CD4-positive, alpha-beta T cell (primary cell): Measurements from ENCODE around the gene LMBR1. TPM values are rescaled to one million over a fixed set of nuclear protein-coding genes. Genes with fewer than 3 reads are reported as not detected.
"Not testable (repeated sequence)": the region's sequence is repeated elsewhere in the genome, so short reads cannot be mapped to it uniquely, and the experiment has no call there.

Source experiments
- ATAC-seq: fragments of 200-7000 bp; cut with Tn5 transposase; one replicate; pipeline ENCODE4 v1.10.0; 2022; ENCODE audit warnings: mild to moderate bottlenecking; ENCODE audit not compliant: poor library complexity
- CTCF ChIA-PET: fragments of 350-600 bp; sonication (Branson Sonifier 250); formaldehyde crosslinking; loops from one replicate; lab custom pipeline; 2021; ENCODE audit warnings: antibody characterized with exemption, inconsistent platforms; lab: Charles Lee
- POLR2A ChIA-PET: fragments of 350-600 bp; sonication (Branson Sonifier 250); formaldehyde crosslinking; loops from one replicate; lab custom pipeline; 2021; ENCODE audit warnings: antibody characterized with exemption, inconsistent platforms; lab: Charles Lee
- DNase-seq, 14 experiments: peaks; one replicate each; pipeline ENCODE4 v3.0.0-alpha.2; 2013 to 2020; ENCODE audit warnings: mixed read lengths in 2 of 14
- H3K27ac ChIP-seq, 2 donors: one replicate each; pipeline versions ENCODE4 v1.5.1 to v1.7.0; 2013; ENCODE audit warnings: low read length in 2 of 2, low read depth in 1 of 2, mild to moderate bottlenecking in 1 of 2
- H3K27me3 ChIP-seq, 2 experiments: 1 replicate in 1 of 2; 2 replicates in 1 of 2; pipeline versions ENCODE4 v1.6.1 to v1.7.0; 2013; ENCODE audit warnings: low read length in 2 of 2, control low read depth in 1 of 2, mild to moderate bottlenecking in 1 of 2, moderate library complexity in 1 of 2; ENCODE audit not compliant: insufficient read depth in 2 of 2, control insufficient read depth in 1 of 2
- H3K36me3 ChIP-seq: one replicate; pipeline ENCODE4 v1.6.1; 2013; ENCODE audit warnings: low read length, control low read depth; ENCODE audit not compliant: insufficient read depth
- H3K4me1 ChIP-seq: one replicate; pipeline ENCODE4 v1.6.1; 2013; ENCODE audit warnings: low read length, control low read depth; ENCODE audit not compliant: insufficient read depth
- H3K4me3 ChIP-seq: one replicate; pipeline ENCODE4 v1.5.1; 2013; ENCODE audit warnings: mild to moderate bottlenecking, low read length, moderate library complexity
- H3K9me3 ChIP-seq, 2 experiments: 1 replicate in 1 of 2; 2 replicates in 1 of 2; pipeline versions ENCODE4 v1.6.1 to v1.7.0; 2013; ENCODE audit warnings: low read length in 2 of 2, mild to moderate bottlenecking in 2 of 2, control low read depth in 1 of 2, moderate library complexity in 1 of 2; ENCODE audit not compliant: control insufficient read depth in 1 of 2, insufficient read depth in 1 of 2
- H3K27ac Mint-ChIP-seq: one replicate; pipeline ENCODE4 v1.8.0; 2020; ENCODE audit warnings: mixed read lengths
- H3K27me3 Mint-ChIP-seq: one replicate; pipeline ENCODE4 v1.8.0; 2021; ENCODE audit warnings: mixed read lengths
- H3K36me3 Mint-ChIP-seq: one replicate; pipeline ENCODE4 v1.8.0; 2021; ENCODE audit warnings: low read depth, mixed read lengths
- H3K4me1 Mint-ChIP-seq: one replicate; pipeline ENCODE4 v1.8.0; 2021; ENCODE audit warnings: low read depth, mixed read lengths
- H3K4me3 Mint-ChIP-seq: one replicate; pipeline ENCODE4 v1.8.0; 2020; ENCODE audit warnings: mild to moderate bottlenecking, mixed read lengths
- H3K9me3 Mint-ChIP-seq: one replicate; pipeline ENCODE4 v1.8.0; 2020; ENCODE audit warnings: mixed read lengths
- CTCF ChIP-seq: fragments of 200-600 bp; IDR thresholded peaks from one replicate; pipeline ENCODE4 v1.8.0; 2022; ENCODE audit warnings: antibody characterized with exemption, mild to moderate bottlenecking
- intact Hi-C, 2 experiments: fragments of 100-400 bp; cut with DNase I in 1 of 2; cut with micrococcal nuclease in 1 of 2; formaldehyde crosslinking; loops; one replicate each; pipeline versions ENCODE4 v1.15.1 to v1.9.0; 2023 to 2025; cut with DNase I, micrococcal nuclease
- total RNA-seq, 174 experiments: library from RNA in 2 of 174; stranded (reverse) in 2 of 174; gene quantifications; one replicate each; pipeline ENCODE4 v1.2.3 and lab custom pipeline; 2021 to 2026

Gene LMBR1
- total RNA-seq, 2 experiments from 2014 or later = 61.6 to 61.9 TPM

GRCh38 chr7:156861212-156861611 is 31.8 kb downstream of the LMBR1 start:
- intact Hi-C loops = no loop called here
- Histone ChIP-seq H3K27me3 (no peaks in the 10 kb centered on the region), H3K27ac (no peak overlapping the region), H3K4me3 (no peak overlapping the region), H3K4me1 (no peaks in the 10 kb centered on the region), H3K9me3 (peaks cover 15 to 18% of the 10 kb centered on the region in 2 experiments), H3K36me3 (peaks cover 20% of the 10 kb centered on the region)
- peaks cover 13% of the 10 kb centered on the region for H3K4me1 Mint-ChIP-seq
- H3K36me3 Mint-ChIP-seq = peaks cover 93% of the 10 kb centered on the region
- H3K27ac Mint-ChIP-seq = no peak overlapping the region
- H3K4me3 Mint-ChIP-seq = no peak overlapping the region
- H3K9me3 Mint-ChIP-seq = peaks cover 28% of the 10 kb centered on the region
- CTCF ChIA-PET = no interaction called here
- POLR2A ChIA-PET = no interaction called here
- DNase-seq (no peak), ATAC-seq (no peak)
- no peak for TF ChIP-seq CTCF
- H3K27me3 Mint-ChIP-seq = no peaks in the 10 kb centered on the region

- H3K9me3 Mint-ChIP-seq = peaks cover 31% of the 10 kb centered on the region
- H3K36me3 ChIP-seq = peaks cover 20% of the 10 kb centered on the region
- H3K4me3 Mint-ChIP-seq, CTCF ChIA-PET, H3K4me3 ChIP-seq, DNase-seq, H3K27me3 ChIP-seq, H3K27ac ChIP-seq, ATAC-seq, H3K27ac Mint-ChIP-seq, POLR2A ChIA-PET, H3K4me1 ChIP-seq, H3K4me1 Mint-ChIP-seq, intact Hi-C loops, H3K27me3 Mint-ChIP-seq: not testable (repeated sequence)
- H3K9me3 ChIP-seq = peaks cover 17 to 22% of the 10 kb centered on the region in 2 experiments
- peaks cover 93% of the 10 kb centered on the region for H3K36me3 Mint-ChIP-seq
Measured at GRCh38 chr7:156860099-156860498, 32.9 kb downstream of the LMBR1 start.

- ChIA-PET POLR2A (interaction anchor here (0.6 to 0.7 kb wide), 2 partner anchors 10 to 45 kb away, joined by 3 to 4 read pairs; no protein-coding TSS in a partner anchor), CTCF (no interaction called here)
- Histone ChIP-seq H3K4me3 (no peak overlapping the region), H3K27me3 (no peaks in the 10 kb centered on the region), H3K4me1 (no peaks in the 10 kb centered on the region), H3K9me3 (peaks cover 22 to 24% of the 10 kb centered on the region in 2 experiments), H3K27ac (no peak overlapping the region), H3K36me3 (peaks cover 20% of the 10 kb centered on the region)
- H3K4me1 Mint-ChIP-seq = peaks cover 5% of the 10 kb centered on the region
- no peaks in the 10 kb centered on the region for H3K27me3 Mint-ChIP-seq
- TF ChIP-seq CTCF = no peak
- DNase-seq = no peak
- ATAC-seq = no peak
- H3K36me3 Mint-ChIP-seq = peaks cover 96% of the 10 kb centered on the region
- intact Hi-C loops = no loop called here
- H3K4me3 Mint-ChIP-seq = no peak overlapping the region
- H3K27ac Mint-ChIP-seq = no peak overlapping the region
- H3K9me3 Mint-ChIP-seq = peaks cover 35% of the 10 kb centered on the region
Measured at GRCh38 chr7:156858523-156858922, 34.5 kb downstream of the LMBR1 start.

GRCh38 chr7:156857757-156858156 is 35.2 kb downstream of the LMBR1 start:
- intact Hi-C loops = no loop called here
- H3K27me3 Mint-ChIP-seq = no peaks in the 10 kb centered on the region
- Histone ChIP-seq H3K4me3 (no peak overlapping the region), H3K27ac (no peak overlapping the region), H3K4me1 (no peaks in the 10 kb centered on the region), H3K27me3 (no peaks in the 10 kb centered on the region), H3K36me3 (peaks cover 20% of the 10 kb centered on the region), H3K9me3 (peaks cover 24 to 26% of the 10 kb centered on the region in 2 experiments)
- CTCF ChIA-PET = no interaction called here
- no peak overlapping the region for H3K27ac Mint-ChIP-seq
- peaks cover 89% of the 10 kb centered on the region for H3K36me3 Mint-ChIP-seq
- peaks cover 5% of the 10 kb centered on the region for H3K4me1 Mint-ChIP-seq
- POLR2A ChIA-PET = interaction anchor here (0.6 to 0.7 kb wide), 2 partner anchors 9 to 44 kb away, joined by 3 to 4 read pairs; no protein-coding TSS in a partner anchor
- DNase-seq (no peak), ATAC-seq (no peak)
- peaks cover 31% of the 10 kb centered on the region for H3K9me3 Mint-ChIP-seq
- no peak for TF ChIP-seq CTCF
- no peak overlapping the region for H3K4me3 Mint-ChIP-seq
